ENCODE measurements around the gene PAIP1.
A peak's percentile ranks its signal among the peaks of the same experiment; 100 is the strongest.
"Not testable (repeated sequence)": the region's sequence is repeated elsewhere in the genome, so short reads cannot be mapped to it uniquely, and the experiment has no call there.

Gene PAIP1

GRCh38 chr5:43570450-43571158 is 13.7 kb upstream of the PAIP1 start:
- no peak for DNase-seq

- no peak for DNase-seq
Measured at GRCh38 chr5:43569236-43569746, 12.4 kb upstream of the PAIP1 start.

GRCh38 chr5:43567967-43568366 is 11.1 kb upstream of the PAIP1 start:
- DNase-seq: no peak

GRCh38 chr5:43565043-43565442 is 8.2 kb upstream of the PAIP1 start:
- no peak for DNase-seq

- no peak for DNase-seq
Measured at GRCh38 chr5:43564289-43564850, 7.5 kb upstream of the PAIP1 start.

- no peak for DNase-seq
Measured at GRCh38 chr5:43563321-43563720, 6.4 kb upstream of the PAIP1 start.

GRCh38 chr5:43561356-43561755 is 4.5 kb upstream of the PAIP1 start:
- no peak for DNase-seq

- no peak for DNase-seq
Measured at GRCh38 chr5:43560128-43560527, 3.3 kb upstream of the PAIP1 start.

- DNase-seq: not testable (repeated sequence)
Measured at GRCh38 chr5:43556607-43556856, 345 bp downstream of the PAIP1 start.

- peak; percentile 66 for DNase-seq
Measured at GRCh38 chr5:43555895-43556606, 826 bp downstream of the PAIP1 start.

- no peak for DNase-seq
Measured at GRCh38 chr5:43554497-43554896, 2.4 kb downstream of the PAIP1 start.

- no peak for DNase-seq
Measured at GRCh38 chr5:43553381-43553780, 3.5 kb downstream of the PAIP1 start.

- no peak for DNase-seq
Measured at GRCh38 chr5:43551731-43552130, 5.1 kb downstream of the PAIP1 start.

GRCh38 chr5:43549272-43549671 is 7.6 kb downstream of the PAIP1 start:
- not testable (repeated sequence) for DNase-seq

- no peak for DNase-seq
Measured at GRCh38 chr5:43548358-43548757, 8.5 kb downstream of the PAIP1 start.

GRCh38 chr5:43547532-43547931 is 9.3 kb downstream of the PAIP1 start:
- no peak for DNase-seq

GRCh38 chr5:43543434-43543833 is 13.4 kb downstream of the PAIP1 start:
- no peak for DNase-seq

- no peak for DNase-seq
Measured at GRCh38 chr5:43540746-43541145, 16.1 kb downstream of the PAIP1 start.

GRCh38 chr5:43536972-43537371 is 19.9 kb downstream of the PAIP1 start:
- DNase-seq: no peak

GRCh38 chr5:43533646-43534045 is 23.2 kb downstream of the PAIP1 start:
- DNase-seq: no peak

GRCh38 chr5:43530648-43531047 is 26.2 kb downstream of the PAIP1 start:
- DNase-seq: no peak

- no peak for DNase-seq
Measured at GRCh38 chr5:43523662-43524072, 33.2 kb downstream of the PAIP1 start.

GRCh38 chr5:43520615-43521014 is 36.3 kb downstream of the PAIP1 start:
- DNase-seq: no peak

GRCh38 chr5:43515678-43516048 is 41.2 kb downstream of the PAIP1 start:
- DNase-seq: no peak
